NCI-H446 (cell line): ENCODE results near the gene LYAR.
"Not testable (repeated sequence)": the region's sequence is repeated elsewhere in the genome, so short reads cannot be mapped to it uniquely, and the experiment has no call there.

Experiments used
- DNase-seq, 2 experiments: peaks; one replicate each; lab custom pipeline; 2025; lab: John Stamatoyannopoulos, UW

The LYAR gene

GRCh38 chr4:4260185-4260751 is 29.7 kb downstream of the LYAR start:
- DNase-seq = no peak

- DNase-seq = no peak
Measured at GRCh38 chr4:4259484-4260100, 30.4 kb downstream of the LYAR start.

GRCh38 chr4:4257705-4258104 is 32.2 kb downstream of the LYAR start:
- DNase-seq = not testable (repeated sequence)

- no peak for DNase-seq
Measured at GRCh38 chr4:4256799-4257198, 33.2 kb downstream of the LYAR start.

GRCh38 chr4:4254666-4255065 is 35.3 kb downstream of the LYAR start:
- DNase-seq = no peak

GRCh38 chr4:4254199-4254598 is 35.8 kb downstream of the LYAR start:
- DNase-seq = no peak

GRCh38 chr4:4249866-4250265 is 40.1 kb downstream of the LYAR start:
- DNase-seq = no peak

- not testable (repeated sequence) for DNase-seq
Measured at GRCh38 chr4:4249342-4249741, 40.6 kb downstream of the LYAR start.

GRCh38 chr4:4248885-4249203 is 41.1 kb downstream of the LYAR start:
- no peak for DNase-seq

- peak; percentile 55 to 87 for DNase-seq
Measured at GRCh38 chr4:4248029-4248884, 41.7 kb downstream of the LYAR start, which contains the start of gene TMEM128. Gene TMEM128, minus strand, starts transcription at chr4:4248223. Its CDS starts 21 bp downstream, at chr4:4248202.

GRCh38 chr4:4247696-4248028 is 42.3 kb downstream of the LYAR start:
- no peak for DNase-seq

GRCh38 chr4:4245172-4245571 is 44.8 kb downstream of the LYAR start:
- DNase-seq = no peak

GRCh38 chr4:4239551-4239950 is 50.4 kb downstream of the LYAR start:
- DNase-seq = not testable (repeated sequence)

GRCh38 chr4:4233610-4234009 is 56.3 kb downstream of the LYAR start:
- DNase-seq = no peak

GRCh38 chr4:4228356-4228668 is 61.6 kb downstream of the LYAR start:
- DNase-seq = no peak

GRCh38 chr4:4227510-4228355 is 62.2 kb downstream of the LYAR start:
- no peak for DNase-seq

- DNase-seq = no peak
Measured at GRCh38 chr4:4226606-4227438, 63.1 kb downstream of the LYAR start, which contains the start of gene OTOP1. Gene OTOP1, minus strand, starts transcription at chr4:4226929. Its CDS starts 65 bp downstream, at chr4:4226864.

- no peak for DNase-seq
Measured at GRCh38 chr4:4225915-4226605, 63.9 kb downstream of the LYAR start.
